Measurements from ENCODE around the gene KIDINS220. TPM values are rescaled to one million over a fixed set of nuclear protein-coding genes. Genes with fewer than 3 reads are reported as not detected.

The KIDINS220 gene
- total RNA-seq, 1 donor from 2014 or later: 96.7 TPM

DNA sequence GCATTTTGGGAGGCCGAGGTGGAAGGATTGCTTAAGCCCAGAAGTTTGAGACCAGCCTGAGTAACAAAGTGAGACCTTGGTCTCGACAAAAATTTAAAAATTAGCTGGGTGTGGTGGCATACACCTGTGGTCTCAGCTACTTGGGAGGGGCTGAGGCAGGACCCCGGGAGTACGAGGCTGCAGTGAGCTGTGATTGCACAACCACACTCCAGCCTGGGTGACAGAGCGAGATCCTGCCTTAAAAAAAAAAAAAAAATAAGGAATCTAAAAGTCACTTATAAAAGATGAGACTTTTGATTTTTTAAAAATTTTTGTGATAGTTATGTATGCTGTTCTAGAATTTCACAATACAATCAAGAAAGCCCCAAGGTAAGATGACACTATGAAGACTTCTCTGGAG is 122.4 kb downstream of the KIDINS220 start:
- H3K27me3 Mint-ChIP-seq: peaks cover 4% of the 10 kb centered on the region
- peaks cover 2% of the 10 kb centered on the region for H3K9me3 Mint-ChIP-seq (ENCODE audit: low read depth)
- H3K4me3 Mint-ChIP-seq (ENCODE audit: low read depth): no peak overlapping the region
- no peak for TF ChIP-seq CTCF (IDR thresholded peaks at IDR 0.05; ENCODE audit: unreplicated experiment)
- no peaks in the 10 kb centered on the region for H3K4me1 Mint-ChIP-seq (ENCODE audit: low read depth)
- no peaks in the 10 kb centered on the region for H3K36me3 Mint-ChIP-seq (ENCODE audit: insufficient read depth)
- DNase-seq (ENCODE audit: low spot score, unreplicated experiment): no peak
- H3K27ac Mint-ChIP-seq: no peak overlapping the region

GRCh38 chr2:8714283-8714682 is 123.1 kb downstream of the KIDINS220 start:
- Mint-ChIP-seq H3K9me3 (ENCODE audit: low read depth) (peaks cover 2% of the 10 kb centered on the region), H3K36me3 (ENCODE audit: insufficient read depth) (no peaks in the 10 kb centered on the region), H3K4me1 (ENCODE audit: low read depth) (no peaks in the 10 kb centered on the region), H3K4me3 (ENCODE audit: low read depth) (no peak overlapping the region), H3K27me3 (peaks cover 4% of the 10 kb centered on the region), H3K27ac (no peak overlapping the region)
- TF ChIP-seq CTCF (IDR thresholded peaks at IDR 0.05; ENCODE audit: unreplicated experiment): no peak
- no peak for DNase-seq (ENCODE audit: low spot score, unreplicated experiment)

DNA sequence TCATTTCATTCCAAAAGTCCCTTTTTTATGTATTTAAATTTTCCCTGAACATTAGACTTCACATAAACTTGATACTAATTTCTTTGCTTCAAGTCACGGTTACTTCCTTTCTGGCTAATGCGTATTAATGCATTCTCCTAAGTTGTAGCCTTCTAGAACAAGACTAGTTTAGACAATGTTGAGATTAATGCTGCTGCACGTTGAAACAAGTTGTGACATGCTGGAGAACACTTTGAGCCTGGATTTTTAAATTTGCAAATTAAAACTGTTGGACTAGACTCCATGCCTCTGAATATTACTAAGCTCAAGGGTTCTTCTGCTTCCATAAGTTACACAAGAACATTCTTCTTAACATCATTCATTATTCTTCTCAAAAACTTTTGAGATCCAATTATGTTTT is 126.5 kb downstream of the KIDINS220 start:
- H3K4me3 Mint-ChIP-seq (ENCODE audit: low read depth): no peak overlapping the region

DNA sequence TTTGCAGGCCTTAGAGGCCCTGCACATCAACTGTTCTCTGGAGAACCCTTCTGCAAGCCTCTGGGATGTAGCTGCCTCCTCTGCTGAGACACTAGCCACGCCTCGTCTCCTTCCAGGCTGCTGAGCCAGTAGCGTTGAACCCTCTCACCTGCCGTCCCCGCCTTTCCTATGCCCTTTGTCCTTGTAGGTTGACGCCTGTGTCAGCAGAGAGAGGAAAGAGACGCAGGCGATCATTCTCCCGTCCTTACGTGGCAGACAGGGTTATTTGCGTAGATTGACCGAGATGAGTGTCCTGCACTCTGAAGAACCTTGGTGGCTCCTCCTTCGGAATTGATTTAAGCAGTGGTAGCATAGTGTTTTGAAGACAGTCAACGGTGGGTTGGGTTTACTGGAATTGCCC is 127.8 kb downstream of the KIDINS220 start:
- no peak for DNase-seq (ENCODE audit: low spot score, unreplicated experiment)
- no peak for TF ChIP-seq CTCF (IDR thresholded peaks at IDR 0.05; ENCODE audit: unreplicated experiment)
- peaks cover 5% of the 10 kb centered on the region for H3K9me3 Mint-ChIP-seq (ENCODE audit: low read depth)
- no peaks in the 10 kb centered on the region for H3K36me3 Mint-ChIP-seq (ENCODE audit: insufficient read depth)
- H3K27ac Mint-ChIP-seq: no peak overlapping the region
- peaks cover 4% of the 10 kb centered on the region for H3K27me3 Mint-ChIP-seq
- no peak overlapping the region for H3K4me3 Mint-ChIP-seq (ENCODE audit: low read depth)
- peaks cover 5% of the 10 kb centered on the region for H3K4me1 Mint-ChIP-seq (ENCODE audit: low read depth)

More for the DNA sequence above, 126.5 kb downstream of the KIDINS220 start:
- peaks cover 3% of the 10 kb centered on the region for H3K4me1 Mint-ChIP-seq (ENCODE audit: low read depth)
- H3K27ac Mint-ChIP-seq: no peak overlapping the region
- H3K9me3 Mint-ChIP-seq (ENCODE audit: low read depth): peaks cover 5% of the 10 kb centered on the region
- H3K36me3 Mint-ChIP-seq (ENCODE audit: insufficient read depth): no peaks in the 10 kb centered on the region
- DNase-seq (ENCODE audit: low spot score, unreplicated experiment): no peak
- H3K27me3 Mint-ChIP-seq: peaks cover 4% of the 10 kb centered on the region
- no peak for TF ChIP-seq CTCF (IDR thresholded peaks at IDR 0.05; ENCODE audit: unreplicated experiment)

- H3K27ac Mint-ChIP-seq: no peak overlapping the region
- no peaks in the 10 kb centered on the region for H3K27me3 Mint-ChIP-seq
- no peaks in the 10 kb centered on the region for H3K36me3 Mint-ChIP-seq (ENCODE audit: insufficient read depth)
Observed at GRCh38 chr2:8704906-8705305, 132.5 kb downstream of the KIDINS220 start.

More at GRCh38 chr2:8704906-8705305, 132.5 kb downstream of the KIDINS220 start:
- no peak overlapping the region for H3K4me3 Mint-ChIP-seq (ENCODE audit: low read depth)
- H3K9me3 Mint-ChIP-seq (ENCODE audit: low read depth): peaks cover 9% of the 10 kb centered on the region
- H3K4me1 Mint-ChIP-seq (ENCODE audit: low read depth): peaks cover 9% of the 10 kb centered on the region
- DNase-seq (ENCODE audit: low spot score, unreplicated experiment): no peak
- no peak for TF ChIP-seq CTCF (IDR thresholded peaks at IDR 0.05; ENCODE audit: unreplicated experiment)
